GM10266 (cell line): ENCODE results near the gene GORAB.

Experiments used
- DNase-seq: peaks from one replicate; pipeline ENCODE4 v3.0.0; 2012; ENCODE audit errors: extremely low spot score
- CTCF ChIP-seq: IDR thresholded peaks from 2 replicates; pipeline ENCODE4 v1.5.1; 2012; ENCODE audit warnings: mild to moderate bottlenecking, low read depth; ENCODE audit not compliant: control insufficient read depth, insufficient read depth; ENCODE audit errors: missing control alignments

The GORAB gene

GRCh38 chr1:170590921-170591705 is 59.1 kb downstream of the GORAB start:
- no peak for DNase-seq
- TF ChIP-seq CTCF = no peak

GRCh38 chr1:170592591-170593111 is 60.7 kb downstream of the GORAB start:
- DNase-seq = no peak
- TF ChIP-seq CTCF = no peak

- no peak for TF ChIP-seq CTCF
- DNase-seq = no peak
Measured at GRCh38 chr1:170593173-170594011, 61.4 kb downstream of the GORAB start.

GRCh38 chr1:170594066-170594626 is 62.2 kb downstream of the GORAB start:
- DNase-seq = no peak
- TF ChIP-seq CTCF = no peak

- no peak for DNase-seq
- TF ChIP-seq CTCF = no peak
Measured at GRCh38 chr1:170596701-170597100, 64.7 kb downstream of the GORAB start.

- TF ChIP-seq CTCF = no peak
- DNase-seq = no peak
Measured at GRCh38 chr1:170598618-170599017, 66.7 kb downstream of the GORAB start.
